ENCODE results near the gene GID8. TPM values are rescaled to one million over a fixed set of nuclear protein-coding genes. Genes with fewer than 3 reads are reported as not detected.

The GID8 gene
- polyA plus RNA-seq, 1 of the 3 experiments (the other 2 are of a cell fraction) = 18.1 TPM

DNA sequence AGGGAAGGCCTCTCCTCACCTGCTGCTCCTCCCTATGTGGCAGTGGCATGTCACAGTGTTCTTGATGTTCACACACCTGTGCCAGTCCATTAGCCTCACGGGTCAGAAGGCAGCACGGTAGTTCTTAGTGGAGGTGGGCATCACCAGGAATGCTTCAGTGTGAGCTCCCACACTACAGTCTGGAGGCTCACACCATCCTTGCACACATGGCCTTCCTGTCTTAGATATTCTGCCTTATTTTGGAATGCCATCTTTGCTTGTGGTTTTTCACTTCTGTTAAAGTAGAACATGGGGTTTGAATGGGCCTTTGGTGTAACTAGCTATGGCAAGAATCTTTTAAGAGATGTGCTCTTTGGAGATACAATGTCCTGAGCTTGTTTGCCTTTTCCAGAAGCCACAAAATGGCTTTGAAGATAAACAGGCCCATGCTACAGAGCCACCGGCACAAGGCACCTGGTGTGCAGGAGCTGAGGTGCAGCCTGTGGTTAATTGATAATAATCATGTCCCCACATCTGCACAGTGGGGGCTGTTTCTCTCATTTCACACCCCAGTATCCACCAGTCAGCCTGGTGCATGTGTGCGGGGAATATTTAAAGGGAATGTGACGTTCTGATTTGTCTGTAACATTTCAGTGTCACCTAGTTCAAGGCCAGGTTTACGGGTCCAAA is 11.3 kb downstream of the GID8 start:
- POLR2A ChIA-PET = interaction anchor here (1.5 kb wide), 1 partner anchor 11 kb away, joined by 6 read pairs; the partner anchor contains the start of gene GID8
- Histone ChIP-seq H3K4me2 (no peak overlapping the region), H2AFZ (ENCODE audit: low read depth) (no peak overlapping the region), H3K79me2 (ENCODE audit: insufficient read depth) (peaks cover under 1% of the 10 kb centered on the region; the same call in 1 of the 2 replicates), H3K4me3 (ENCODE audit: low read depth in 2 of 2, low read length in 1 of 2) (no peak overlapping the region), H3K36me3 (replicated peaks in 1 of 2; ENCODE audit: control insufficient read depth in 1 of 2, insufficient read depth in 2 of 2, low read length in 1 of 2) (peaks cover 35 to 57% of the 10 kb centered on the region in 2 experiments), H4K20me1 (ENCODE audit: insufficient read depth) (no peaks in the 10 kb centered on the region), H3K9me2 (no peaks in the 10 kb centered on the region), H3F3A (replicated peaks; ENCODE audit: insufficient read depth) (no peaks in the 10 kb centered on the region), H3K27ac (ENCODE audit: low read depth in 2 of 2, low read length in 1 of 2) (no peak overlapping the region), H3K4me1 (ENCODE audit: control insufficient read depth in 1 of 2, insufficient read depth in 2 of 2, low read depth in 1 of 2, low read length in 1 of 2) (peaks cover 0 to 16% of the 10 kb centered on the region in 2 experiments; a peak in 2 of 4 replicates), H3K27me3 (ENCODE audit: insufficient read depth) (no peaks in the 10 kb centered on the region), H3K9ac (no peak overlapping the region), H3K9me3 (no peaks in the 10 kb centered on the region)
- 100% methylated on average over 6 of the region's 6 CpGs for WGBS (ENCODE audit: low lambda C conversion rate)
- no peak for DNase-seq
- CTCF ChIA-PET = interaction anchor here (0.9 to 2.1 kb wide), 4 partner anchors 21 to 60 kb away, joined by 3 to 9 read pairs (median 4); no protein-coding TSS in a partner anchor
- no peak for TF ChIP-seq FOXM1 (IDR thresholded peaks at IDR 0.05; ENCODE audit: low read depth)
- no peak for TF ChIP-seq RCOR1 (IDR thresholded peaks at IDR 0.05; ENCODE audit: low read length)
- TF ChIP-seq, protein P1, sequence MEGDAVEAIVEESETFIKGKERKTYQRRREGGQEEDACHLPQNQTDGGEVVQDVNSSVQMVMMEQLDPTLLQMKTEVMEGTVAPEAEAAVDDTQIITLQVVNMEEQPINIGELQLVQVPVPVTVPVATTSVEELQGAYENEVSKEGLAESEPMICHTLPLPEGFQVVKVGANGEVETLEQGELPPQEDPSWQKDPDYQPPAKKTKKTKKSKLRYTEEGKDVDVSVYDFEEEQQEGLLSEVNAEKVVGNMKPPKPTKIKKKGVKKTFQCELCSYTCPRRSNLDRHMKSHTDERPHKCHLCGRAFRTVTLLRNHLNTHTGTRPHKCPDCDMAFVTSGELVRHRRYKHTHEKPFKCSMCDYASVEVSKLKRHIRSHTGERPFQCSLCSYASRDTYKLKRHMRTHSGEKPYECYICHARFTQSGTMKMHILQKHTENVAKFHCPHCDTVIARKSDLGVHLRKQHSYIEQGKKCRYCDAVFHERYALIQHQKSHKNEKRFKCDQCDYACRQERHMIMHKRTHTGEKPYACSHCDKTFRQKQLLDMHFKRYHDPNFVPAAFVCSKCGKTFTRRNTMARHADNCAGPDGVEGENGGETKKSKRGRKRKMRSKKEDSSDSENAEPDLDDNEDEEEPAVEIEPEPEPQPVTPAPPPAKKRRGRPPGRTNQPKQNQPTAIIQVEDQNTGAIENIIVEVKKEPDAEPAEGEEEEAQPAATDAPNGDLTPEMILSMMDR (IDR thresholded peaks at IDR 0.05) = no peak
- TF ChIP-seq, protein P2, sequence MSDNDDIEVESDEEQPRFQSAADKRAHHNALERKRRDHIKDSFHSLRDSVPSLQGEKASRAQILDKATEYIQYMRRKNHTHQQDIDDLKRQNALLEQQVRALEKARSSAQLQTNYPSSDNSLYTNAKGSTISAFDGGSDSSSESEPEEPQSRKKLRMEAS (IDR thresholded peaks at IDR 0.05; ENCODE audit: low read depth) = no peak
- no peak for TF ChIP-seq FOXJ3 (CRISPR knock-in tag; IDR thresholded peaks at IDR 0.05)
- no peak for TF ChIP-seq CHD2 (IDR thresholded peaks at IDR 0.05; ENCODE audit: low read length, partially characterized antibody)
- TF ChIP-seq, protein P3, sequence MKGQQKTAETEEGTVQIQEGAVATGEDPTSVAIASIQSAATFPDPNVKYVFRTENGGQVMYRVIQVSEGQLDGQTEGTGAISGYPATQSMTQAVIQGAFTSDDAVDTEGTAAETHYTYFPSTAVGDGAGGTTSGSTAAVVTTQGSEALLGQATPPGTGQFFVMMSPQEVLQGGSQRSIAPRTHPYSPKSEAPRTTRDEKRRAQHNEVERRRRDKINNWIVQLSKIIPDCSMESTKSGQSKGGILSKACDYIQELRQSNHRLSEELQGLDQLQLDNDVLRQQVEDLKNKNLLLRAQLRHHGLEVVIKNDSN (IDR thresholded peaks at IDR 0.05; ENCODE audit: borderline replicate concordance, low read depth) = no peak
- no peak for TF ChIP-seq SIN3A (IDR thresholded peaks at IDR 0.05; ENCODE audit: borderline replicate concordance, low read depth, low read length)
- no peak for TF ChIP-seq POLR2AphosphoS5 (IDR thresholded peaks at IDR 0.05; ENCODE audit: low read depth, low read length)
- no peak for TF ChIP-seq MXI1 (IDR thresholded peaks at IDR 0.05; ENCODE audit: low read depth, low read length)

DNA sequence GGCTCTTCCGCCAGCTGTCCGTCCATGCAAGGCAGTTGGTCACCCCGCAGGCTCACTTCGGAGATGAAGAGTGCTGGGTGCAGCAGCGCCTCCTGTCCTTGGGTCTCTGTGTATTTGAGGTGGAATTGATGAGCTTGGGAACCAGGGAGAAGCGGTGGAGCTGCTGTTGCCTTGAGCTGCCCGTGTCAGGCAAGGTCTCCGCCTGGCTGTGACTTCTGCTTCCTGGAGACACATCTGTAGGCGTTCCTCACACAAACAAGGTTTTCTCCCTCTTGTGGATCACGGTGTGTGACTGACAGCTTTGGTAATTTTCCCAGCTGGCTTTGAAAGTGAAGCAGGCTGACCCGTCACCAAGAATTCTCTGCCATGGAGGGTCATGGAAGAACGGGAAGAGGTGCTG is 12.0 kb downstream of the GID8 start:
- Histone ChIP-seq H3K27me3 (ENCODE audit: insufficient read depth) (no peaks in the 10 kb centered on the region), H3K4me1 (ENCODE audit: control insufficient read depth in 1 of 2, insufficient read depth in 2 of 2, low read depth in 1 of 2, low read length in 1 of 2) (peaks cover 0 to 16% of the 10 kb centered on the region in 2 experiments; a peak in 2 of 4 replicates), H2AFZ (ENCODE audit: low read depth) (no peak overlapping the region), H3K79me2 (ENCODE audit: insufficient read depth) (no peaks in the 10 kb centered on the region), H3F3A (replicated peaks; ENCODE audit: insufficient read depth) (no peaks in the 10 kb centered on the region), H3K4me2 (no peak overlapping the region), H3K9me2 (no peaks in the 10 kb centered on the region), H3K9me3 (no peaks in the 10 kb centered on the region), H3K9ac (no peak overlapping the region), H3K27ac (ENCODE audit: low read depth in 2 of 2, low read length in 1 of 2) (no peak overlapping the region), H3K36me3 (replicated peaks in 1 of 2; ENCODE audit: control insufficient read depth in 1 of 2, insufficient read depth in 2 of 2, low read length in 1 of 2) (peaks cover 28 to 50% of the 10 kb centered on the region in 2 experiments), H3K4me3 (ENCODE audit: low read depth in 2 of 2, low read length in 1 of 2) (no peak overlapping the region), H4K20me1 (ENCODE audit: insufficient read depth) (no peaks in the 10 kb centered on the region)
- ChIA-PET CTCF (interaction anchor here (1.3 to 2.1 kb wide), 2 partner anchors 23 to 50 kb away, joined by 5 to 9 read pairs; no protein-coding TSS in a partner anchor), POLR2A (interaction anchor here (1.5 kb wide), 1 partner anchor 12 kb away, joined by 6 read pairs; the partner anchor contains the start of gene GID8)
- DNase-seq = no peak
- 81% methylated on average over 4 of the region's 12 CpGs for WGBS (ENCODE audit: low lambda C conversion rate)
- TF ChIP-seq, protein P4, sequence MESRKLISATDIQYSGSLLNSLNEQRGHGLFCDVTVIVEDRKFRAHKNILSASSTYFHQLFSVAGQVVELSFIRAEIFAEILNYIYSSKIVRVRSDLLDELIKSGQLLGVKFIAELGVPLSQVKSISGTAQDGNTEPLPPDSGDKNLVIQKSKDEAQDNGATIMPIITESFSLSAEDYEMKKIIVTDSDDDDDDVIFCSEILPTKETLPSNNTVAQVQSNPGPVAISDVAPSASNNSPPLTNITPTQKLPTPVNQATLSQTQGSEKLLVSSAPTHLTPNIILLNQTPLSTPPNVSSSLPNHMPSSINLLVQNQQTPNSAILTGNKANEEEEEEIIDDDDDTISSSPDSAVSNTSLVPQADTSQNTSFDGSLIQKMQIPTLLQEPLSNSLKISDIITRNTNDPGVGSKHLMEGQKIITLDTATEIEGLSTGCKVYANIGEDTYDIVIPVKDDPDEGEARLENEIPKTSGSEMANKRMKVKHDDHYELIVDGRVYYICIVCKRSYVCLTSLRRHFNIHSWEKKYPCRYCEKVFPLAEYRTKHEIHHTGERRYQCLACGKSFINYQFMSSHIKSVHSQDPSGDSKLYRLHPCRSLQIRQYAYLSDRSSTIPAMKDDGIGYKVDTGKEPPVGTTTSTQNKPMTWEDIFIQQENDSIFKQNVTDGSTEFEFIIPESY (IDR thresholded peaks at IDR 0.05; ENCODE audit: borderline replicate concordance, low read depth) = no peak

Data from SK-N-SH (cell line).